Daoy (cell line): ENCODE results near the gene SAC3D1. TPM values are rescaled to one million over a fixed set of nuclear protein-coding genes. Genes with fewer than 3 reads are reported as not detected.

ENCODE experiments used
- DNase-seq: peaks from one replicate; pipeline ENCODE4 v3.0.0-alpha.2; 2015; ENCODE audit warnings: low read depth
- total RNA-seq: library from RNA; depleted of rRNA; stranded (reverse); fragments of >200 nt; shearing (Covaris generic); gene quantifications from 2 replicates; pipeline ENCODE4 v1.2.3, GENCODE V29; 2014

The SAC3D1 gene
- total RNA-seq, 1 experiment from 2014 or later: 10.8 TPM

GRCh38 chr11:65059959-65060824 is 19.2 kb downstream of the SAC3D1 start:
- no peak for DNase-seq

GRCh38 chr11:65060913-65061408 is 20.0 kb downstream of the SAC3D1 start:
- peak; percentile 23 for DNase-seq

- DNase-seq: no peak
Observed at GRCh38 chr11:65063532-65063931, 22.5 kb downstream of the SAC3D1 start.

DNA sequence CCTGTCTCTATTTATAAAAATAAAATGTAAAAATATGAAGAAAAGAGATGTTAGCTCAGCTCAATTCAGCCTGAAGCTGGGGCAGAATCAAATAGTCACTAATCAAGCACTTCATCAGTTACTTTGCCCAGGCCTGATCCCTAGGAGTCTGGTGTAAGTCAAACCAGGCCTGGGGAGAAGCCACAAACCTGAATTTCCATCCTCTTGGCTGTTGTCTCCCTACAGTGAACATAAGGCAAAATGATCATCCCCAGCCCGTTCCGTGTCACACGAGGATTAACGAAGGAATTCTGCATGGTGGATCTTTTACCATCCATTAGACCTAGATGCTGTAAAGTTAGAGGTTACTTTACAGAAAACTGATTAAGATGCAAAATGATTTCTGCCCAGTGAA is 23.8 kb downstream of the SAC3D1 start:
- no peak for DNase-seq

- DNase-seq: no peak
Observed at GRCh38 chr11:65065851-65066250, 24.8 kb downstream of the SAC3D1 start.

GRCh38 chr11:65066315-65066714 is 25.3 kb downstream of the SAC3D1 start:
- DNase-seq: no peak

DNA sequence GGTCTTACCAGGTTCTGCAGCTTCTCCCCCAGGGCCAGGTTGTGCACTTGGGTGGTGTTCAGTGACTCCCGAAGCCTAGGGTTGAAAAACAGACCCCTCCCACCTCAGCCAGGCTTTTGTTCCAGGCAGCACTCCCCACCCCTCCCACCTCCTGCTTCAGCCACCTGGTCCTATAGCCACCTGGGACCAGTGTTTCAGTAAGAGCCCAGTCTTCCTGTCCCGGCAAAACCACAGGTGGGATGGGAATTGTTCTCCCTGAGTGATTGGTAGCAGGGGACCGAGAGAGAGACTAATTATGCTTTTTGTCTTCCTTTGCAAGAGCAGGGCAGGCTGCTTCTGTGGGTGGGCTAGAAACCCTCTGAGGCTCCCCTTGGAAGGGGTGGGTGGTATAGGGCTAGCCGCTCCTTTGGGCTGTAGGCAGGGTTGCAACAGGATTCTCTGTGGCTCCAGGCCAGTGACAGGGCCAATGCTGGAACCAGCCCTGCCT is 25.8 kb downstream of the SAC3D1 start:
- no peak for DNase-seq

DNA sequence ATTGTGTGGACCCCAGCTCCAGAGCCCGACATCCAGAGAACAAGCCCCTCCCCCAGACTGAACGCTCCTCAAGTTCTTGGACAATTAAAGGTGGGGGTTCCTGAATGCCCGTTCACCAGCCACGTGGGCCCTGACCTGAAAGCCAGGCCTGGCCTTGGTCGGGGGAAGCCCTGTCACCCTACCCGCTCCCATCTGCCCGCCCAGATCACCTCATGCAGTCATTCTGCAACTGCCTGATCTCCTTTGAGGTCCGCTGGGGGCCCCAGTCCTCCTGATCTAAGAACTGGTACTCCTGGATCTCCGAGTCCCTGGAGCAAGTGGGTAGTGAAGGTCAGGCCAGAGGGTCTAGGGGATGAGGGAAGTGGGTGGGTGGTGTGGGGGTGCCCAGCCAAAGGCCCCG is 26.4 kb downstream of the SAC3D1 start:
- DNase-seq: no peak

- DNase-seq: peak; percentile 30
Observed at GRCh38 chr11:65069217-65069616, 28.2 kb downstream of the SAC3D1 start.

DNA sequence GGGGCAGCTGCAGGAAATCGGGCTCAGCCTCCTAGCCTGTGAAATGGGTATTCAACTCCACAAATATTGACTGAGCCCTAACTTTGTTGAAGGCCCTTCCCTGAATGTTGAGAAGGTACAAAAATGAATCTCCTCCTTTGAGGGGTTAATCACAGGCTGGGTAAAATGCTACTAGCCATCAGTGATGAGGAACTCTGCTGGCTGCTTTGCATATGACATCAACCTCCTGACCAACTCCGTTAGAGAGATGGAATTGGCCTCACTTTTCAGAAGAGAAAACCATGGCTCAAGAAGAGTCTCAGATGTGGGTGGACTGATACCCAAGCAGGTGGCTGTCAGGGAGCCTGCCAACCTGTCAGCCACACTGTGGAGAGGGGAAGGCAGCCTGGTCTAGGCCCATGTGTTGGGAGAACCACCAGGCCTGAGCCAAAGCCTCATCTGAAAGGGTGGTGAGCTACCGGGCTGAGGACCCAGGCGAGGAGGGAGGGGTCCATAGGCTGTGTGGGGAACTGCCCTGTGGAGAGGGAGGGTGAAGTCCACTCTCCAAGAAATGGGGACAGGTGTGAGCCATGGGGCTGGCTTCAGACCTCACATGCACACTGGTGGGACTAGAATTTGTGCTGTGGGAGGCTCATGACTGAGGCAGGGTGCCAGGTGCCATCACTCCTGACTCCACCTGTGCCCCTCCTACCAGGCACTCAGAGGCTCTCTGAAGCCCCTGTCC is 31.1 kb downstream of the SAC3D1 start:
- DNase-seq: no peak

- DNase-seq: no peak
Observed at GRCh38 chr11:65072631-65072966, 31.6 kb downstream of the SAC3D1 start.

- DNase-seq: no peak
Observed at GRCh38 chr11:65077451-65077850, 36.4 kb downstream of the SAC3D1 start.

DNA sequence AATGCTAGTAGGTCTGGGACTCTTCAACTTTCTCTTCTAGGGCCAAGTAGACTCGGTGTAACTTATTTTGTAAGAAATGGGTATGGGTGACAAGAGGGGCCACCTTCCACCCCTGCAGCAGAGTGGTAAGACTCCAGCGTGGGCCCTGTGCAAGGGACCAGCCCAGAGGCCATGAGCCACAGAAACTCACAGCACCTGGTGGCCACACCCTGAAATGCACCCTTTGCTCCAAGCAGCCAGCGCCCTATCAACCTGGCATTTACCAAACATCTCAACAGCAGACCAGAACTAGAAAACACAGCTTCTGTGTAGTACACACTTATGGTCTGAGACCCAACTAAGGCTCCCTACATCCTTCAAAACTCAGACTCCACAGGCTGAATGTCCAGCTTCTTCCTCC is 37.1 kb downstream of the SAC3D1 start:
- DNase-seq: peak; percentile 34

GRCh38 chr11:65078786-65079342 is 37.9 kb downstream of the SAC3D1 start:
- DNase-seq: no peak

DNA sequence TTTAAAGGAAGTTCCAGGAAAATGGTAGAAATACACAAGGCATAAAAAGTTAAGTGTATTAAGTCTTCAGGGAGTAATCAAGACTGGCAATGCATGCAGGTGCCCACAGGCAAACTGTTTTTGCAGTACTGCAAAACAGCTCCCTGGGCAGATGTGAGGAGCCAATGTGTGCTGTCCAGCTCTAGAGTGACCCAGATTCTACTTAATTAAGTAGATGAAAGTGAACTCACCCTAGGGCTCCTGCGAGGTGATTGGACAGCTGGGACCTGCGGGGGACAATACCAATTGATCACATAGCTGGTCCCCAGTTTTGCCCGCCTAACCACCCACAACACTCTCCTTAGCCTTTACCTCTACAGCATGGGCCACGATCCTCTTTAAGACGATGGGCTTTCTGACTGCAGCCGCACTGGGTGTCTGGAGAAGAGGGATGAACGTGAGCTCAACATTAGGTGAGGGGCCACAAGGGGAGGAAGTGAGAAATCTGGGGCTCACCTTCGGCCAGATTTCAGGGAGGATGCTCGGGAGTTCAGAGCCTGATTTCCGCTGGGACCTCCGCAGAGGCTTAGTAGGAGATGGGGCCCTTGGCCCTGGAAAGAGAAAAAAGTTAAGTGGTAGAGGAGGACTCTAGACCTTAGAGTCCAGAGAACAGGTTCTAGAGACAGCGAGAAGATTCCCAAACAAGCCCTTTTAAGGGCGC is 42.3 kb downstream of the SAC3D1 start:
- DNase-seq: no peak

GRCh38 chr11:65083834-65084597 is 43.0 kb downstream of the SAC3D1 start, which contains the start of the genes CDCA5 and ZFPL1:
Gene CDCA5 (minus strand): TSS chr11:65084040. CDS start chr11:65083978, 62 bp downstream.
Gene ZFPL1 (plus strand): TSS chr11:65084222. CDS start chr11:65084699, 477 bp downstream.
- DNase-seq: peak; percentile 97

DNA sequence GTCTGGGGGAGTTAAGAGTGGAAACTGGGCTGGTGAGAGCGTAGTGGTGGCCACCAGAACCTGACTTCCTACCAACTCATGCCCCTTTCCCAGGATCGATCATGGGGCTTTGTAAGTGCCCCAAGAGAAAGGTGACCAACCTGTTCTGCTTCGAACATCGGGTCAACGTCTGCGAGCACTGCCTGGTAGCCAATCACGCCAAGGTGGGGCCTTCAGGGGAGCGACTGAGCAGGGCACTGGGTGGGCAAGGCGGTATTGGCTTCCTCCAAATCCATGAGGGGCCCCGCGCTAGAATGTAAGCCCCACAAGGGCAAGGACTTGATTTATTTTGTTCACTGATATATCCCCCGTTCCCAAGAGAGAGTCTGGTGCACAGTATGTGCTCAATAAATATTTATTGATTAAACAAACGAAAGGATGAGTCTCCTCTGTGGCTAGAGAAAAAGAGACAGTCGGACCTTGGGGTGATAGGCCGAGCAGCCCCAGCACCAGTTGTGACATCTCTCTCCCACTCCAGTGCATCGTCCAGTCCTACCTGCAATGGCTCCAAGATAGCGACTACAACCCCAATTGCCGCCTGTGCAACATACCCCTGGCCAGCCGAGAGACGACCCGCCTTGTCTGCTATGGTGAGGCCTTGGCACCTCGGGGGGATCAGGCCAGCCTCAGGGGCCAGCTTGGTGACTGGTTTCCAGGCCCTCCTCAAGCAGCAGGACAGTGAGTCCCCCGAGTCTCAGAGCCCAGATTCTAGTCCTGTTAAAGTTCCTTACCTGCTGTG is 43.8 kb downstream of the SAC3D1 start:
- no peak for DNase-seq

DNA sequence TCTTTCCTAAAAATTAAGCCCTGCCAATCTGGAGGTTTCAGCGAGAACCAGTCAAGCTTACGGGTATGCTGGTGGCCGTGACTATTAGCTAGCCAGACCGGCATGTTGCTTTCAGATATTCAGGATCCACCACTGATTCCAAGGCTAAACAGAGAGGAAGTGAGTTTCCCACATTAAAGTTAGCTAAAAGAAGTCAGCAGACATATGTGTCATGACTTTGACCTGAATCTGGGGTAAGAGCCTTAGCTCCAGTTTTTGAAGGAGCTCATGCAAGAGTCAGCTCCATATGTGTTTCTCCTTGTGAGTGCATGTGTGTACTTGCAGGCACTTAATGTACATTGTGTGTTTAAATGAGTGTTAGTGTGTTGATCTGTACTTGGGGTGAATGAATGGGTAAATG is 44.4 kb downstream of the SAC3D1 start:
- DNase-seq: no peak

GRCh38 chr11:65086809-65087208 is 45.8 kb downstream of the SAC3D1 start:
- DNase-seq: no peak

GRCh38 chr11:65087216-65087615 is 46.2 kb downstream of the SAC3D1 start:
- no peak for DNase-seq
